Sigmoid colon (tissue), 4 donors: ENCODE data around the gene SLCO2A1.

Experiments used
- CTCF ChIP-seq, 4 experiments: fragments of 450-650 bp in 3 of 4; fragments of 200-600 bp in 1 of 4; IDR thresholded peaks; one replicate each; pipeline ENCODE4 v1.5.1; 2016 to 2019; ENCODE audit warnings: antibody characterized with exemption in 4 of 4, mild to moderate bottlenecking in 3 of 4, moderate library complexity in 2 of 4
- POLR2A ChIP-seq, 2 donors: fragments of 450-650 bp; IDR thresholded peaks; one replicate each; pipeline ENCODE4 v1.6.1; 2016; ENCODE audit warnings: antibody characterized with exemption in 2 of 2, mild to moderate bottlenecking in 2 of 2, moderate library complexity in 2 of 2
- POLR2AphosphoS5 ChIP-seq, 4 donors: sonication (generic); formaldehyde crosslinking; IDR thresholded peaks; one replicate each; pipeline ENCODE4 v1.6.1; 2017; ENCODE audit warnings: antibody characterized with exemption in 4 of 4

- no peak for TF ChIP-seq POLR2AphosphoS5 (IDR thresholded peaks at IDR 0.05)
- TF ChIP-seq CTCF (IDR thresholded peaks at IDR 0.05) = no peak
- TF ChIP-seq POLR2A (IDR thresholded peaks at IDR 0.05) = no peak
Measured at GRCh38 chr3:134052370-134052769, 22.6 kb upstream of the SLCO2A1 start.
